Upper lobe of left lung (tissue), 4 donors: Measurements from ENCODE around the gene DNAH8.

Source experiments
- POLR2A ChIP-seq, 4 donors: fragments of 450-650 bp; IDR thresholded peaks; one replicate each; pipeline ENCODE4 v1.5.1; 2016 to 2017; ENCODE audit warnings: antibody characterized with exemption in 4 of 4, mild to moderate bottlenecking in 2 of 4
- POLR2AphosphoS5 ChIP-seq, 2 donors: sonication (generic); formaldehyde crosslinking; IDR thresholded peaks; one replicate each; pipeline ENCODE4 v1.5.1; 2017; ENCODE audit warnings: antibody characterized with exemption in 2 of 2

- TF ChIP-seq POLR2AphosphoS5 (IDR thresholded peaks at IDR 0.05) (no peak), POLR2A (IDR thresholded peaks at IDR 0.05) (no peak)
Measured at GRCh38 chr6:38723783-38724182, 8.7 kb downstream of the DNAH8 start.
